Fibroblast of skin of right quadriceps (primary cell): ENCODE results near the gene PARD6G.
"Not testable (repeated sequence)": the region's sequence is repeated elsewhere in the genome, so short reads cannot be mapped to it uniquely, and the experiment has no call there.

Experiments
- DNase-seq: peaks from one replicate; pipeline ENCODE4 v3.0.0-alpha.2; 2013

Gene PARD6G

GRCh38 chr18:80241919-80242777 is 5.2 kb downstream of the PARD6G start:
- DNase-seq, result no peak

GRCh38 chr18:80239830-80240229 is 7.5 kb downstream of the PARD6G start:
- no peak for DNase-seq

- DNase-seq, result no peak
Measured at GRCh38 chr18:80238651-80239260, 8.6 kb downstream of the PARD6G start.

- not testable (repeated sequence) for DNase-seq
Measured at GRCh38 chr18:80237519-80237918, 9.8 kb downstream of the PARD6G start.

GRCh38 chr18:80234398-80234797 is 12.9 kb downstream of the PARD6G start:
- no peak for DNase-seq

- no peak for DNase-seq
Measured at GRCh38 chr18:80233899-80234298, 13.4 kb downstream of the PARD6G start.

GRCh38 chr18:80233201-80233835 is 14.0 kb downstream of the PARD6G start:
- DNase-seq, result no peak

- no peak for DNase-seq
Measured at GRCh38 chr18:80232710-80233109, 14.6 kb downstream of the PARD6G start.

GRCh38 chr18:80232030-80232429 is 15.3 kb downstream of the PARD6G start:
- DNase-seq, result no peak

GRCh38 chr18:80231616-80232015 is 15.7 kb downstream of the PARD6G start:
- DNase-seq, result no peak

- no peak for DNase-seq
Measured at GRCh38 chr18:80231151-80231550, 16.2 kb downstream of the PARD6G start.

GRCh38 chr18:80229766-80230745 is 17.3 kb downstream of the PARD6G start:
- no peak for DNase-seq

- no peak for DNase-seq
Measured at GRCh38 chr18:80229363-80229762, 18.0 kb downstream of the PARD6G start.

- no peak for DNase-seq
Measured at GRCh38 chr18:80228051-80228848, 19.1 kb downstream of the PARD6G start.

GRCh38 chr18:80227472-80227871 is 19.8 kb downstream of the PARD6G start:
- DNase-seq, result no peak

GRCh38 chr18:80225685-80226084 is 21.6 kb downstream of the PARD6G start:
- no peak for DNase-seq

- DNase-seq, result no peak
Measured at GRCh38 chr18:80223581-80224148, 23.6 kb downstream of the PARD6G start.

- DNase-seq, result not testable (repeated sequence)
Measured at GRCh38 chr18:80219488-80219887, 27.8 kb downstream of the PARD6G start.

GRCh38 chr18:80218341-80219227 is 28.7 kb downstream of the PARD6G start:
- no peak for DNase-seq

GRCh38 chr18:80213182-80213581 is 34.1 kb downstream of the PARD6G start:
- DNase-seq, result no peak
